ENCODE data around the gene RGMA. TPM values are rescaled to one million over a fixed set of nuclear protein-coding genes. Genes with fewer than 3 reads are reported as not detected.

Gene RGMA
- total RNA-seq, 1 donor from 2014 or later, result 11.4 TPM

DNA sequence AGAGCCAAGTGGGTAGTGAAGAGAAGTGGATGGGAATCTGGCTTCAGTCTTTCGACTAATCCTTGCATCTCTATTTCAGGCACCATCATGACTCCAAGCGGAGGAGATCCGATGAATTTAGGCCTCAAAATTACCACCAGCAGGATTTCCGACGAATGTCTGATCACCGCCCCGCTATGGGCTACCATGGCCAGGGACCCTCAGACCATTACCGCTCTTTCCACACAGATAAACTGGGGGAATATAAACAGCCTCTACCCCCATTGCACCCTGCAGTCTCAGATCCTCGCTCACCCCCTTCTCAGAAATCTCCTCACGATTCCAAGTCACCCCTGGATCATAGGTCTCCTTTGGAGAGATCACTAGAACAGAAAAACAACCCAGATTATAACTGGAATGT, 64.7 kb downstream of the RGMA start:
- TF ChIP-seq, protein P1, sequence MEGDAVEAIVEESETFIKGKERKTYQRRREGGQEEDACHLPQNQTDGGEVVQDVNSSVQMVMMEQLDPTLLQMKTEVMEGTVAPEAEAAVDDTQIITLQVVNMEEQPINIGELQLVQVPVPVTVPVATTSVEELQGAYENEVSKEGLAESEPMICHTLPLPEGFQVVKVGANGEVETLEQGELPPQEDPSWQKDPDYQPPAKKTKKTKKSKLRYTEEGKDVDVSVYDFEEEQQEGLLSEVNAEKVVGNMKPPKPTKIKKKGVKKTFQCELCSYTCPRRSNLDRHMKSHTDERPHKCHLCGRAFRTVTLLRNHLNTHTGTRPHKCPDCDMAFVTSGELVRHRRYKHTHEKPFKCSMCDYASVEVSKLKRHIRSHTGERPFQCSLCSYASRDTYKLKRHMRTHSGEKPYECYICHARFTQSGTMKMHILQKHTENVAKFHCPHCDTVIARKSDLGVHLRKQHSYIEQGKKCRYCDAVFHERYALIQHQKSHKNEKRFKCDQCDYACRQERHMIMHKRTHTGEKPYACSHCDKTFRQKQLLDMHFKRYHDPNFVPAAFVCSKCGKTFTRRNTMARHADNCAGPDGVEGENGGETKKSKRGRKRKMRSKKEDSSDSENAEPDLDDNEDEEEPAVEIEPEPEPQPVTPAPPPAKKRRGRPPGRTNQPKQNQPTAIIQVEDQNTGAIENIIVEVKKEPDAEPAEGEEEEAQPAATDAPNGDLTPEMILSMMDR (IDR thresholded peaks at IDR 0.05; ENCODE audit: unreplicated experiment), result no peak
- DNase-seq (ENCODE audit: low spot score, unreplicated experiment), result no peak
- Mint-ChIP-seq H3K27me3 (no peaks in the 10 kb centered on the region), H3K4me1 (ENCODE audit: low read depth) (no peaks in the 10 kb centered on the region), H3K4me3 (ENCODE audit: low read depth) (no peak overlapping the region), H3K9me3 (ENCODE audit: low read depth) (no peaks in the 10 kb centered on the region), H3K27ac (peak overlapping the region; percentile 40), H3K36me3 (ENCODE audit: insufficient read depth) (peaks cover 46% of the 10 kb centered on the region)

DNA sequence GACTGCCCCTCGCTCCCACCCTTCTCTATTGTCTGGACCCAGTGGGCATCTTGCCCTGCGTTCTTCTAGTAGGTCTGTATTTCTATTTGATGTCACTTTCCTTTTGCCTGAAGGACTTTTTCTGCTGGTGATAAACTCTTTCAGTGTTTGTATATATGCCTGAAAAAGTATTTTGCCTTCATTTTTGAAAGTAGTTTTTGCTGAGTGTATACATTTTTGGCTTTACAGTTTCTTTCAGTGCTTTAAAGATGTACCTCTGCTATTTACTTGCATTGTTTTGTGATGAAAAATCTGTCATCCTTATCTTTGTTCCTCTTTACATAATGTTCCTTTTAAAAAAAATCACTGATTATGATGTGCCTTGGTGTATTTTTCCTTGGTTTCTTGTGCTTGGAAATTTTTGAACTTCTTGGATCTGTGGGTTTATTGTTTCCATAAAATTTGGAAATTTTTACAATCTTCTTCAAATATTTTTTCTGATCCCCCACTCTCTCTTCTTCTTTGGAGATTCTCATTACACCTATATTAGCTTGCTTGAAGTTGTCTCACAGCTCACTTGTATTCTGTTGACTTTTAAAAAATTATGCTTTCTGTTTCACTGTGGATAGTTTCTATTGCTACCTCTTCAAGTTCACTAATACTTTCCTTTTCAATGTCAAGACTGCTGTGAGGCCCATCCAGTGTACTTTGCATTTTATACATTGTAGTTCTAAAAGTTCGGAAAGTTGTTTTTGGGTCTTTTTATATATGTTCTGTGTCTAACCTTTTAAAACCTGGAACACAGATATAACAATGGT, 67.8 kb downstream of the RGMA start:
- Mint-ChIP-seq H3K9me3 (ENCODE audit: low read depth) (no peaks in the 10 kb centered on the region), H3K27me3 (no peaks in the 10 kb centered on the region), H3K4me3 (ENCODE audit: low read depth) (no peak overlapping the region), H3K36me3 (ENCODE audit: insufficient read depth) (peaks cover 60% of the 10 kb centered on the region), H3K4me1 (ENCODE audit: low read depth) (no peaks in the 10 kb centered on the region), H3K27ac (no peak overlapping the region)
- no peak for DNase-seq (ENCODE audit: low spot score, unreplicated experiment)
- TF ChIP-seq, protein P1 (IDR thresholded peaks at IDR 0.05; ENCODE audit: unreplicated experiment), result no peak

DNA sequence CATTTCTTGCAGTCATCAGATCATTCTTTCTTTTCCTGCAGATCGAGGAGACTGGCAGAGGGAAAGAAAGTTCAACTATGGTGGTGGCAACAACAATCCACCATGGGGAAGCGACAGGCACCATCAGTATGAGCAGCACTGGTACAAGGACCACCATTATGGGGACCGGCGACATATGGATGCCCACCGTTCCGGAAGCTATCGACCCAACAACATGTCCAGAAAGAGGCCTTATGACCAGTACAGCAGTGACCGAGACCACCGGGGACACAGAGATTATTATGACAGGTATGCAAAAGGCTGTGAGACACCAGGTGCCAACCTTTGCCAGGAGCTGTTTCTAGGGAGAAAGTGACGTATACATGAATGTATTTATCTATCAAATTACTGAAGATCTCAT, 69.0 kb downstream of the RGMA start:
- TF ChIP-seq, protein P1 (IDR thresholded peaks at IDR 0.05; ENCODE audit: unreplicated experiment), result no peak
- Mint-ChIP-seq H3K4me1 (ENCODE audit: low read depth) (no peaks in the 10 kb centered on the region), H3K36me3 (ENCODE audit: insufficient read depth) (peaks cover 69% of the 10 kb centered on the region), H3K9me3 (ENCODE audit: low read depth) (no peaks in the 10 kb centered on the region), H3K4me3 (ENCODE audit: low read depth) (no peak overlapping the region), H3K27me3 (no peaks in the 10 kb centered on the region), H3K27ac (no peak overlapping the region)
- no peak for DNase-seq (ENCODE audit: low spot score, unreplicated experiment)

DNA sequence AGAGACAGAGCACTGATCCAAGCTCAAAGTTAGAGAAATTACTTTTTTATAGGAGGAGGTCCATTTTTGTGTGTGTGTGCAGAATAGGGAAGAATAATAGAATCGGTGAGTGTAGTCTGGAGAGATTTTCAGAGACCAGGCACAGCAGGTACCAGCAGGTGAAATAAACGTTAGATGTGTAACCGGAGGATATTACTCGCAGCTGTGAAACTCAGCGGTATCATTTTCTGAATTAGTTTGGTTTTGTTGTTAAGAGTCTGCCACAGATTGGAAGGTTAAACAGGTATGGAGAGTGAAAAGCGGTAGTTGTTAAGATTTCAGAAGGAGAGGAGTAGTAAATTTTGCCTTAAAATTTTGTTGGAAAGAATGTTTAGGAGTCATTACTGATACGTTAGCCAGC, 69.9 kb downstream of the RGMA start:
- DNase-seq (ENCODE audit: low spot score, unreplicated experiment), result no peak
- no peak overlapping the region for H3K4me3 Mint-ChIP-seq (ENCODE audit: low read depth)
- H3K27ac Mint-ChIP-seq, result peak overlapping the region; percentile 17
- H3K4me1 Mint-ChIP-seq (ENCODE audit: low read depth), result no peaks in the 10 kb centered on the region
- H3K27me3 Mint-ChIP-seq, result no peaks in the 10 kb centered on the region
- no peaks in the 10 kb centered on the region for H3K9me3 Mint-ChIP-seq (ENCODE audit: low read depth)
- TF ChIP-seq, protein P1 (IDR thresholded peaks at IDR 0.05; ENCODE audit: unreplicated experiment), result no peak
- H3K36me3 Mint-ChIP-seq (ENCODE audit: insufficient read depth), result peaks cover 69% of the 10 kb centered on the region

DNA sequence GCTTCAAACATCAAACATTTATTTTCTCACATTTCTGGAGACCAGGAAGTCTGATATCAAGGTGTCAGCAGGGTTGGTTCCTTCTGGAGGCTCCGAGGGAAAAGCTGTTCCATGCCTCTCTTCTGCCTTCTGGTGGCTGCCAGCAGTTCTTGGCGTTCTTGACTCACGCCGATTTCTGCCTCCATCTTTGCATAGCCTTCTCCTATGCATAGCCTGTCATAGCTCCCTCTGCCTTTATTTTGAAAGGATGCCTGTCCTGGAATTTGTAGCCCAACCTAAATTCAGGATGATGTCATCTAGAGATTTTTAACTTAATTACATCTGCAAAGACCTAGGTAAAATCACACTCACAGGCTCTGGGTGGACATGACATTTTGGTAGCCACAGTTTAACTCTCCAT, 70.4 kb downstream of the RGMA start:
- peak overlapping the region; percentile 0 for H3K27ac Mint-ChIP-seq
- H3K4me3 Mint-ChIP-seq (ENCODE audit: low read depth), result no peak overlapping the region
- TF ChIP-seq, protein P1 (IDR thresholded peaks at IDR 0.05; ENCODE audit: unreplicated experiment), result peak; percentile 24
- H3K9me3 Mint-ChIP-seq (ENCODE audit: low read depth), result no peaks in the 10 kb centered on the region
- DNase-seq (ENCODE audit: low spot score, unreplicated experiment), result no peak
- no peaks in the 10 kb centered on the region for H3K27me3 Mint-ChIP-seq
- H3K4me1 Mint-ChIP-seq (ENCODE audit: low read depth), result no peaks in the 10 kb centered on the region
- H3K36me3 Mint-ChIP-seq (ENCODE audit: insufficient read depth), result peaks cover 67% of the 10 kb centered on the region

Measured in progenitor cell of endocrine pancreas (in vitro differentiated cells).